Right lobe of liver (tissue), 6 donors: ENCODE data around the gene SH3RF2. TPM values are rescaled to one million over a fixed set of nuclear protein-coding genes. Genes with fewer than 3 reads are reported as not detected.
A peak's percentile ranks its signal among the peaks of the same experiment; 100 is the strongest.
"Not testable (repeated sequence)": the region's sequence is repeated elsewhere in the genome, so short reads cannot be mapped to it uniquely, and the experiment has no call there.

Experiments used
- ATAC-seq, 4 donors: fragments of 200-7000 bp; cut with Tn5 transposase; one replicate each; pipeline ENCODE4 v1.9.1; 2020; ENCODE audit warnings: mild to moderate bottlenecking in 4 of 4, moderate library complexity in 4 of 4
- DNase-seq, 3 donors: peaks; one replicate each; pipeline ENCODE4 v3.0.0-alpha.2; 2020
- H3K27ac ChIP-seq, 3 donors: fragments of 200-600 bp; one replicate each; pipeline ENCODE4 v1.8.0; 2022
- H3K27me3 ChIP-seq, 2 donors: fragments of 200-600 bp; one replicate each; pipeline ENCODE4 v1.8.0; 2022
- H3K36me3 ChIP-seq, 4 donors: fragments of 200-600 bp; sonication (generic) in 1 of 4; one replicate each; pipeline versions ENCODE4 v1.5.1 to v1.8.0; 2017 to 2022; ENCODE audit warnings: control low read depth in 1 of 4
- H3K4me1 ChIP-seq, 4 donors: fragments of 200-600 bp; sonication (generic) in 1 of 4; one replicate each; pipeline versions ENCODE4 v1.5.1 to v1.8.0; 2017 to 2022; ENCODE audit warnings: control low read depth in 1 of 4
- H3K4me3 ChIP-seq, 3 donors: fragments of 200-600 bp; one replicate each; pipeline ENCODE4 v1.8.0; 2022
- H3K9me3 ChIP-seq, 4 donors: fragments of 200-600 bp; sonication (generic) in 1 of 4; one replicate each; pipeline versions ENCODE4 v1.5.1 to v1.8.0; 2017 to 2022; ENCODE audit warnings: control low read depth in 1 of 4
- CTCF ChIP-seq, 4 donors: fragments of 200-600 bp in 3 of 4; fragments of 450-650 bp in 1 of 4; IDR thresholded peaks; one replicate each; pipeline versions ENCODE4 v1.5.1 to v1.8.0; 2016 to 2022; ENCODE audit warnings: antibody characterized with exemption in 4 of 4, mild to moderate bottlenecking in 2 of 4
- POLR2A ChIP-seq: fragments of 450-650 bp; IDR thresholded peaks from one replicate; pipeline ENCODE4 v1.6.1; 2017; ENCODE audit warnings: antibody characterized with exemption, mild to moderate bottlenecking
- WGBS: methylation state at CpG from one replicate; pipeline ENCODE4 v1.1.6; 2018; ENCODE audit warnings: low coverage, low lambda C conversion rate; ENCODE audit not compliant: insufficient coverage; ENCODE audit errors: missing lambda C conversion rate; 5-methylcytosine and 5-hydroxymethylcytosine counted together
- intact Hi-C, 2 donors: fragments of 100-400 bp; cut with DNase I; formaldehyde crosslinking; loops; one replicate each; pipeline versions ENCODE4 v1.11.2 to v1.14.1; 2022
- total RNA-seq, 6 experiments: library from RNA; depleted of rRNA in 2 of 6; stranded (reverse); fragments of >200 nt in 2 of 6; fragmentation: NEBNext Ultra II Directional in 3 of 6; extraction: Animal tissue kit (Norgen Biotek cat#: 25700) in 3 of 6; gene quantifications; one replicate each; pipeline versions ENCODE4 v1.1.0 to v1.2.4, GENCODE V29; 2016 to 2023
- donor health status: DM: no; HTN: yes; CAD: no.
- donor health status: DM: no; HTN: no; CAD: no.
- donor health status: DM: no; HTN: no; CAD: no.
- donor health status: DM: no; HTN: yes; CAD: no.
- donor health status: DM: no; HTN: yes; CAD: no.

Gene SH3RF2
- total RNA-seq, 6 experiments from 2014 or later: 2.7 to 20.6 (median 5.8) TPM

DNA sequence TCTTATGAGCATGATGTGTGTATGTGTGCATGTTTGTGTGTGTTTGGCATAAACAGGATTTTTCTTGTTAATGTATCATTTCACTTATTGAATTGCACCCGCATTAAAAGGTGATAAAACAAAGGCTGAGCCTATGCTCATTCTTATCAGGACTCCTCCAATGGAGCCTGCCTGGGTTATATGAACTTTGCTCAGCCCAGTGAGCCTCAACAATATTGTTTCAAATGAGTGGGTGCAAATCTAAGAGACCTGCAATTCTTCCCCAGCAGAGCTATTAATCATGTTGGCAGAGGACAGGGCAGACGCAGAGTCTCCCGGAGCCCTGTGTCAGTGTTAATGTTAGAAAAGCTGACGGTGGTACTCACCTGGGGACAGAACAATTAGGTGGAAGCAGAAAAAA lies 71.6 kb downstream of the SH3RF2 start:
- Histone ChIP-seq H3K4me1 (peaks cover 0 to 31% (median 12%) of the 10 kb centered on the region in 4 donors), H3K9me3 (no peaks in the 10 kb centered on the region), H3K4me3 (no peak overlapping the region), H3K27ac (no peak overlapping the region), H3K36me3 (no peaks in the 10 kb centered on the region), H3K27me3 (no peaks in the 10 kb centered on the region)
- ATAC-seq: peak; percentile 46 to 61 (median 57)
- no peak for TF ChIP-seq CTCF (IDR thresholded peaks at IDR 0.05)
- TF ChIP-seq POLR2A: no peak
- no peak for DNase-seq
- WGBS: 9% methylated on average over 4 of the region's 4 CpGs
- intact Hi-C loops: no loop called here

- H3K27ac ChIP-seq: no peak overlapping the region
- WGBS: 50% methylated on average over 1 of the region's 1 CpG
- ATAC-seq (no peak), DNase-seq (no peak)
- H3K4me1 ChIP-seq: peaks cover 0 to 31% (median 12%) of the 10 kb centered on the region in 4 donors
- no peaks in the 10 kb centered on the region for H3K27me3 ChIP-seq
- peaks cover 0 to under 1% (median 0%) of the 10 kb centered on the region in 4 donors for H3K36me3 ChIP-seq
- intact Hi-C loops: no loop called here
- no peak overlapping the region for H3K4me3 ChIP-seq
- TF ChIP-seq CTCF (IDR thresholded peaks at IDR 0.05) (no peak), POLR2A (no peak)
- no peaks in the 10 kb centered on the region for H3K9me3 ChIP-seq
Observed at GRCh38 chr5:146009020-146009419, 72.6 kb downstream of the SH3RF2 start.

DNA sequence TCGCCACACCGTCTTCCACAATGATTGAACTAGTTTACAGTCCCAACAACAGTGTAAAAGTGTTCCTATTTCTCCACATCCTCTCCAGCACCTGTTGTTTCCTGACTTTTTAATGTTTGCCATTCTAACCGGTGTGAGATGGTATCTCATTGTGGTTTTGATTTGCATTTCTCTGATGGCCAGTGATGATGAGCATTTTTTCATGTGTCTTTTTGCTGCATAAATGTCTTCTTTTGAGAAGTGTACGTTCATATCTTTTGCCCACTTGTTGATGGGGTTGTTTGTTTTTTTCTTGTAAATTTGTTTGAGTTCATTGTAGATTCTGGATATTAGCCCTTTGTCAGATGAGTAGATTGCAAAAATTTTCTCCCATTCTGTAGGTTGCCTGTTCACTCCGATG lies 74.1 kb downstream of the SH3RF2 start:
- H3K9me3 ChIP-seq, H3K27ac ChIP-seq, ATAC-seq, DNase-seq, H3K4me3 ChIP-seq, H3K36me3 ChIP-seq, H3K27me3 ChIP-seq, intact Hi-C loops: not testable (repeated sequence)
- 73% methylated on average over 4 of the region's 5 CpGs for WGBS
- peaks cover 0 to 24% (median 11%) of the 10 kb centered on the region in 4 donors for H3K4me1 ChIP-seq

GRCh38 chr5:146013761-146014160 lies 77.4 kb downstream of the SH3RF2 start:
- ATAC-seq: no peak
- H3K36me3 ChIP-seq: peaks cover 0 to 8% (median 0%) of the 10 kb centered on the region in 4 donors
- WGBS: 80% methylated on average over 9 of the region's 9 CpGs
- intact Hi-C loops: no loop called here
- H3K4me3 ChIP-seq: no peak overlapping the region
- TF ChIP-seq CTCF (IDR thresholded peaks at IDR 0.05): no peak
- TF ChIP-seq POLR2A: no peak
- no peaks in the 10 kb centered on the region for H3K9me3 ChIP-seq
- no peaks in the 10 kb centered on the region for H3K4me1 ChIP-seq
- H3K27me3 ChIP-seq: no peaks in the 10 kb centered on the region
- H3K27ac ChIP-seq: no peak overlapping the region
- DNase-seq: no peak

- no peaks in the 10 kb centered on the region for H3K27me3 ChIP-seq
- H3K9me3 ChIP-seq: no peaks in the 10 kb centered on the region
- peaks cover 0 to 8% (median 0%) of the 10 kb centered on the region in 4 donors for H3K36me3 ChIP-seq
- ATAC-seq (no peak), DNase-seq (no peak)
- TF ChIP-seq CTCF (IDR thresholded peaks at IDR 0.05) (no peak), POLR2A (no peak)
- WGBS: 94% methylated on average over 1 of the region's 1 CpG
- intact Hi-C loops: no loop called here
- H3K27ac ChIP-seq: no peak overlapping the region
- no peak overlapping the region for H3K4me3 ChIP-seq
- H3K4me1 ChIP-seq: no peaks in the 10 kb centered on the region
Observed at GRCh38 chr5:146015001-146015400, 78.6 kb downstream of the SH3RF2 start.
